IMR-90 (cell line): Measurements from ENCODE around the gene C22orf31. TPM values are rescaled to one million over a fixed set of nuclear protein-coding genes. Genes with fewer than 3 reads are reported as not detected.

Experiments
- ATAC-seq: fragments of 200-7000 bp; cut with Tn5 transposase; 2 replicates; pipeline ENCODE4 v1.9.1; 2020; ENCODE audit warnings: low read depth, mild to moderate bottlenecking, moderate library complexity
- BruUV-seq: library from RNA; stranded (reverse); fragments of 400-500 nt; replicated peaks from 2 replicates; lab custom pipeline; 2021; lab: Mats Ljungman, UMichigan
- CTCF ChIA-PET: fragments of 300-600 bp; formaldehyde crosslinking; extraction: SDS; loops from one replicate; lab custom pipeline; 2021; ENCODE audit warnings: antibody characterized with exemption; lab: Yijun Ruan, JAX
- POLR2A ChIA-PET: fragments of 300-600 bp; sonication (Branson Sonifier 250); formaldehyde crosslinking; loops from one replicate; lab custom pipeline; 2022; ENCODE audit warnings: antibody characterized with exemption; ENCODE audit not compliant: unreplicated experiment; lab: Charles Lee
- DNase-seq: peaks from one replicate; pipeline ENCODE4 v3.0.0; 2013
- H2AFZ ChIP-seq: replicated peaks from 2 replicates; pipeline ENCODE3; 2013; ENCODE audit warnings: low read length, mild to moderate bottlenecking; ENCODE audit not compliant: poor library complexity
- H2AK5ac ChIP-seq: 2 replicates; pipeline ENCODE4 v1.6.1; 2013; ENCODE audit warnings: low read depth, low read length, inconsistent platforms
- H2AK9ac ChIP-seq: replicated peaks from 2 replicates; pipeline ENCODE3; 2013; ENCODE audit warnings: mild to moderate bottlenecking, low read depth, low read length, moderate library complexity; ENCODE audit not compliant: poor library complexity
- H2BK120ac ChIP-seq: 2 replicates; pipeline ENCODE4 v1.6.1; 2013; ENCODE audit warnings: low read depth, low read length, inconsistent platforms
- H2BK15ac ChIP-seq: 3 replicates; pipeline ENCODE4 v1.6.1; 2013; ENCODE audit warnings: low read depth, low read length, inconsistent platforms
- H2BK20ac ChIP-seq: 2 replicates; pipeline ENCODE4 v1.6.1; 2013; ENCODE audit warnings: low read depth, mild to moderate bottlenecking, inconsistent platforms, low read length, moderate library complexity
- H2BK5ac ChIP-seq: 2 replicates; pipeline ENCODE4 v1.6.1; 2013; ENCODE audit warnings: mild to moderate bottlenecking, low read depth, low read length, inconsistent platforms; ENCODE audit not compliant: poor library complexity, severe bottlenecking
- H3K14ac ChIP-seq: replicated peaks from 2 replicates; pipeline ENCODE4 v1.6.1; 2013; ENCODE audit warnings: low read depth, low read length, inconsistent platforms
- H3K18ac ChIP-seq: 2 replicates; pipeline ENCODE4 v1.6.1; 2013; ENCODE audit warnings: low read depth, low read length, control low read depth
- H3K23ac ChIP-seq: 2 replicates; pipeline ENCODE4 v1.6.1; 2013; ENCODE audit warnings: low read depth, low read length, inconsistent platforms
- H3K27ac ChIP-seq: 2 replicates; pipeline ENCODE4 v1.5.1; 2013; ENCODE audit warnings: mild to moderate bottlenecking, control low read depth, low read length; ENCODE audit not compliant: insufficient read depth
- H3K27me3 ChIP-seq: 2 replicates; pipeline ENCODE4 v1.6.1; 2013; ENCODE audit warnings: low read length; ENCODE audit not compliant: control insufficient read depth, insufficient read depth
- H3K36me3 ChIP-seq: 2 replicates; pipeline ENCODE4 v1.6.1; 2013; ENCODE audit warnings: low read length, mixed read lengths; ENCODE audit not compliant: control insufficient read depth, insufficient read depth
- H3K4ac ChIP-seq: 2 replicates; pipeline ENCODE4 v1.6.1; 2013; ENCODE audit warnings: low read depth, low read length, inconsistent platforms
- H3K4me1 ChIP-seq: 2 replicates; pipeline ENCODE4 v1.6.1; 2013; ENCODE audit warnings: low read length, mixed read lengths; ENCODE audit not compliant: control insufficient read depth, insufficient read depth
- H3K4me2 ChIP-seq: 2 replicates; pipeline ENCODE4 v1.6.1; 2013; ENCODE audit warnings: low read depth, mild to moderate bottlenecking, control low read depth, low read length, moderate library complexity
- H3K4me3 ChIP-seq: 2 replicates; pipeline ENCODE4 v1.5.1; 2013; ENCODE audit warnings: low read depth, mild to moderate bottlenecking, control low read depth, low read length, moderate library complexity; ENCODE audit not compliant: insufficient read depth
- H3K56ac ChIP-seq: 2 replicates; pipeline ENCODE4 v1.6.1; 2013; ENCODE audit warnings: low read length, inconsistent platforms; ENCODE audit not compliant: insufficient read depth; ENCODE audit errors: extremely low read depth
- H3K79me1 ChIP-seq, 2 experiments: 2 replicates each; pipeline ENCODE4 v1.6.1; 2013; ENCODE audit warnings: low read length in 2 of 2, inconsistent platforms in 1 of 2, low read depth in 1 of 2
- H3K9ac ChIP-seq: 2 replicates; pipeline ENCODE4 v1.6.1; 2013; ENCODE audit warnings: low read depth, low read length, control low read depth
- H3K9me1 ChIP-seq: 2 replicates; pipeline ENCODE4 v1.6.1; 2013; ENCODE audit warnings: low read length, inconsistent platforms; ENCODE audit not compliant: insufficient read depth
- H3K9me3 ChIP-seq: 2 replicates; pipeline ENCODE4 v1.6.1; 2013; ENCODE audit warnings: low read length; ENCODE audit not compliant: control insufficient read depth, insufficient read depth
- H4K20me1 ChIP-seq: 2 replicates; pipeline ENCODE4 v1.6.1; 2013; ENCODE audit warnings: low read length, inconsistent platforms; ENCODE audit not compliant: insufficient read depth
- H4K5ac ChIP-seq: 2 replicates; pipeline ENCODE4 v1.6.1; 2013; ENCODE audit warnings: mild to moderate bottlenecking, low read depth, low read length, control low read depth
- H4K8ac ChIP-seq, 2 experiments: 2 replicates each; pipeline ENCODE4 v1.6.1; 2013; ENCODE audit warnings: low read depth in 2 of 2, low read length in 2 of 2, control low read depth in 1 of 2, inconsistent platforms in 1 of 2
- H4K91ac ChIP-seq: 2 replicates; pipeline ENCODE4 v1.6.1; 2013; ENCODE audit warnings: low read depth, low read length, inconsistent platforms; ENCODE audit not compliant: insufficient read depth
- BHLHE40 ChIP-seq: fragments of 150-350 bp; IDR thresholded peaks from 2 replicates; pipeline ENCODE4 v1.6.1; 2016; ENCODE audit warnings: mild to moderate bottlenecking, low read depth, low read length
- CEBPB ChIP-seq: IDR thresholded peaks from 2 replicates; pipeline ENCODE4 v1.6.1; 2012; ENCODE audit warnings: low read depth, low read length, improper control_type of control experiment
- CHD1 ChIP-seq: IDR thresholded peaks from 2 replicates; pipeline ENCODE4 v1.6.1; 2012; ENCODE audit warnings: low read depth, low read length, improper control_type of control experiment
- CTCF ChIP-seq: conservative IDR thresholded peaks from 2 replicates; pipeline ENCODE4 v1.5.1; 2012; ENCODE audit warnings: mild to moderate bottlenecking, low read depth, low read length, improper control_type of control experiment
- ELK1 ChIP-seq: fragments of 150-350 bp; IDR thresholded peaks from 2 replicates; pipeline ENCODE4 v1.6.1; 2016; ENCODE audit warnings: low read depth, mild to moderate bottlenecking, low read length, moderate library complexity, borderline replicate concordance
- FOS ChIP-seq: fragments of 150-350 bp; IDR thresholded peaks from 2 replicates; pipeline ENCODE4 v1.6.1; 2016; ENCODE audit warnings: low read depth, low read length
- MAFK ChIP-seq: IDR thresholded peaks from 2 replicates; pipeline ENCODE4 v1.6.1; 2012; ENCODE audit warnings: low read depth, low read length, improper control_type of control experiment
- MAZ ChIP-seq: IDR thresholded peaks from 2 replicates; pipeline ENCODE4 v1.6.1; 2012; ENCODE audit warnings: low read depth, mild to moderate bottlenecking, low read length, improper control_type of control experiment, moderate library complexity, borderline replicate concordance
- MXI1 ChIP-seq: IDR thresholded peaks from 2 replicates; pipeline ENCODE4 v1.6.1; 2012; ENCODE audit warnings: low read depth, mild to moderate bottlenecking, low read length, moderate library complexity, borderline replicate concordance
- NFE2L2 ChIP-seq: fragments of 150-350 bp; IDR thresholded peaks from 2 replicates; pipeline ENCODE4 v1.6.1; 2016; ENCODE audit warnings: low read depth, mild to moderate bottlenecking, low read length
- POLR2A ChIP-seq: IDR thresholded peaks from 2 replicates; pipeline ENCODE4 v1.6.1; 2012; ENCODE audit warnings: mild to moderate bottlenecking, low read depth, low read length
- RAD21 ChIP-seq: IDR thresholded peaks from 2 replicates; pipeline ENCODE4 v1.6.1; 2012; ENCODE audit warnings: low read length, improper control_type of control experiment
- RCOR1 ChIP-seq: IDR thresholded peaks from 2 replicates; pipeline ENCODE4 v1.6.1; 2012; ENCODE audit warnings: mild to moderate bottlenecking, low read length, improper control_type of control experiment; ENCODE audit not compliant: insufficient replicate concordance
- RFX5 ChIP-seq: IDR thresholded peaks from 2 replicates; pipeline ENCODE4 v1.8.0; 2012; ENCODE audit warnings: low read depth, mild to moderate bottlenecking, low read length, moderate library complexity
- USF2 ChIP-seq: fragments of 150-350 bp; IDR thresholded peaks from 2 replicates; pipeline ENCODE4 v1.6.1; 2017; ENCODE audit warnings: mild to moderate bottlenecking, antibody characterized with exemption, low read length, low read depth
- WGBS, 2 experiments: methylation state at CpG; one replicate each; pipeline versions ENCODE4 v1.1.5 to v1.1.7; 2013; ENCODE audit warnings: missing lambda C conversion rate in 2 of 2; ENCODE audit not compliant: insufficient read length in 1 of 2; ENCODE audit errors: extremely low coverage in 2 of 2; 5-methylcytosine and 5-hydroxymethylcytosine counted together
- dilution Hi-C: fragments of 300-500 bp; cut with HindIII; formaldehyde crosslinking; loops from one replicate; pipeline ENCODE4 v1.14.3; 2018; ENCODE audit warnings: low sequenced_read_pairs; ENCODE audit not compliant: unreplicated experiment
- in situ Hi-C: fragments of 300-500 bp; cut with MboI; formaldehyde crosslinking; loops from 3 replicates; pipeline ENCODE4 v1.14.3; 2019; ENCODE audit warnings: low sequenced_read_pairs, inconsistent platforms, mixed read lengths
- intact Hi-C: fragments of 100-400 bp; cut with micrococcal nuclease; formaldehyde crosslinking; loops from 2 replicates; pipeline ENCODE4 v1.10.0; 2022
- polyA plus RNA-seq, 3 experiments: library from polyadenylated mRNA; depleted of rRNA; stranded (reverse); fragments of >200 nt; gene quantifications; 2 replicates each; pipeline ENCODE4 v1.2.3, GENCODE V29; 2012; ENCODE audit warnings: low replicate concordance in 1 of 3
- total RNA-seq: library from RNA; depleted of rRNA; stranded (reverse); fragments of >200 nt; gene quantifications from 2 replicates; pipeline ENCODE4 v1.2.3, GENCODE V29; 2012

The C22orf31 gene
- total and polyA plus RNA-seq, 2 of the 4 experiments (the other 2 are of a cell fraction), result not detected

- H4K8ac ChIP-seq, result no peak overlapping the region
- no peak overlapping the region for H2AFZ ChIP-seq
- H2AK9ac ChIP-seq, result no peak overlapping the region
- dilution Hi-C loops (no loop called here), in situ Hi-C loops (loop anchor here (5.0 to 10.0 kb wide), 2 partner anchors 180 to 433 kb away; no protein-coding TSS in a partner anchor), intact Hi-C loops (no loop called here)
- no peak overlapping the region for H3K4me2 ChIP-seq
- no peaks in the 10 kb centered on the region for H3K27me3 ChIP-seq
- no peak overlapping the region for H4K91ac ChIP-seq
- no peak overlapping the region for H4K5ac ChIP-seq
- H3K36me3 ChIP-seq, result no peaks in the 10 kb centered on the region
- peaks cover 4% of the 10 kb centered on the region for H3K9me1 ChIP-seq
- ChIA-PET CTCF (no interaction called here), POLR2A (no interaction called here)
- no peak overlapping the region for H3K4ac ChIP-seq
- no peak for DNase-seq
- H3K56ac ChIP-seq, result no peak overlapping the region
- H2BK15ac ChIP-seq, result no peak overlapping the region
- BruUV-seq, result no TSS peak
- WGBS, 2 experiments, result 83% methylated on average over 1 of the region's 4 CpGs; no CpG with 5 or more reads in 1 of the 2 experiments
- no peak for ATAC-seq
- H4K20me1 ChIP-seq, result no peaks in the 10 kb centered on the region
- no peak overlapping the region for H3K23ac ChIP-seq
- no peak overlapping the region for H2BK120ac ChIP-seq
- no peaks in the 10 kb centered on the region for H3K9me3 ChIP-seq
- no peak for TF ChIP-seq CEBPB
- no peak for TF ChIP-seq NFE2L2
- TF ChIP-seq FOS, result no peak
- TF ChIP-seq RAD21, result no peak
- no peak for TF ChIP-seq BHLHE40
- no peak for TF ChIP-seq ELK1
- no peak for TF ChIP-seq USF2
- no peak for TF ChIP-seq MXI1
- no peak for TF ChIP-seq MAFK
- no peak for TF ChIP-seq RFX5
- TF ChIP-seq RCOR1, result no peak
- TF ChIP-seq CTCF, result no peak
- TF ChIP-seq MAZ, result no peak
- TF ChIP-seq CHD1, result no peak
- no peak for TF ChIP-seq POLR2A
- no peak overlapping the region for H3K27ac ChIP-seq
- no peak overlapping the region for H3K9ac ChIP-seq
- peaks cover 4% of the 10 kb centered on the region for H3K4me1 ChIP-seq
- H3K14ac ChIP-seq, result no peak overlapping the region
- H3K18ac ChIP-seq, result no peak overlapping the region
- H2AK5ac ChIP-seq, result no peak overlapping the region
- no peak overlapping the region for H2BK20ac ChIP-seq
- peaks cover 11 to 24% of the 10 kb centered on the region in 2 experiments; a peak in 3 of 4 replicates for H3K79me1 ChIP-seq
- no peak overlapping the region for H3K4me3 ChIP-seq
- no peak overlapping the region for H2BK5ac ChIP-seq
These were observed 24.2 kb downstream of the C22orf31 start for GRCh38 chr22:29037340-29037932.
